A549 (cell line): ENCODE measurements around the gene CDK5RAP2. TPM values are rescaled to one million over a fixed set of nuclear protein-coding genes. Genes with fewer than 3 reads are reported as not detected.
A peak's percentile ranks its signal among the peaks of the same experiment; 100 is the strongest.

Experiments
- ATAC-seq, 2 experiments: fragments of 200-7000 bp in 1 of 2; fragments of >200 bp in 1 of 2; cut with Nextera tagmentation in 1 of 2; cut with Tn5 transposase in 1 of 2; 3 replicates each; pipeline versions ENCODE4 v1.8.0 to v1.9.1; 2018 to 2020; ENCODE audit warnings: mild to moderate bottlenecking in 1 of 2, moderate library complexity in 1 of 2
- CTCF ChIA-PET: fragments of 300-600 bp; sonication (Branson Sonifier 250); formaldehyde crosslinking; extraction: SDS; loops from one replicate; lab custom pipeline; 2021; ENCODE audit warnings: antibody characterized with exemption, inconsistent platforms; lab: Yijun Ruan, JAX
- POLR2A ChIA-PET: fragments of 350-600 bp; formaldehyde crosslinking; extraction: SDS; loops from one replicate; lab custom pipeline; 2021; ENCODE audit warnings: antibody characterized with exemption, inconsistent platforms; lab: Yijun Ruan, JAX
- DNase-seq, 2 experiments: peaks; one replicate each; pipeline versions ENCODE4 v3.0.0 to v3.0.0-alpha.2; 2011 to 2016; ENCODE audit warnings: low read depth in 1 of 2, low spot score in 1 of 2
- FAIRE-seq: peaks from 2 replicates; lab custom pipeline; 2011; peaks lifted over from hg19 to GRCh38; lab: Jason Lieb, UNC
- H3K27ac ChIP-seq, 2 experiments: fragments of >200 bp; sonication (Bioruptor Twin); formaldehyde crosslinking; 3 replicates each; pipeline ENCODE4 v1.5.1; 2016 to 2017
- H3K4me1 ChIP-seq: fragments of >200 bp; sonication (Bioruptor Twin); formaldehyde crosslinking; 3 replicates; pipeline ENCODE4 v1.6.1; 2016
- H3K4me2 ChIP-seq: fragments of >200 bp; sonication (Bioruptor Twin); formaldehyde crosslinking; 3 replicates; pipeline ENCODE4 v1.6.1; 2016
- H3K4me3 ChIP-seq: fragments of >200 bp; sonication (Bioruptor Twin); formaldehyde crosslinking; 3 replicates; pipeline ENCODE4 v1.5.1; 2016
- H3K9me3 ChIP-seq: fragments of >200 bp; sonication (Bioruptor Twin); formaldehyde crosslinking; 3 replicates; pipeline ENCODE4 v1.6.1; 2016
- BHLHE40 ChIP-seq: IDR thresholded peaks from 2 replicates; pipeline ENCODE4 v1.6.1; 2012; ENCODE audit warnings: low read depth, low read length, inconsistent platforms
- CBX2 ChIP-seq: fragments of 200-600 bp; sonication (generic); IDR thresholded peaks from 2 replicates; pipeline ENCODE4 v1.6.1; 2016; ENCODE audit warnings: low read depth, mild to moderate bottlenecking, borderline replicate concordance
- EHF ChIP-seq: fragments of 250-450 bp; sonication (Bioruptor Pico); IDR thresholded peaks from 2 replicates; pipeline ENCODE4 v1.5.0; 2020; ENCODE audit warnings: mild to moderate bottlenecking
- KDM5A ChIP-seq: fragments of 200-600 bp; sonication (generic); IDR thresholded peaks from 2 replicates; pipeline ENCODE4 v1.6.1; 2016; ENCODE audit warnings: antibody characterized with exemption, mild to moderate bottlenecking
- POLR2A ChIP-seq: IDR thresholded peaks from 2 replicates; pipeline ENCODE4 v1.6.1; 2012; ENCODE audit warnings: mild to moderate bottlenecking, low read length
- POLR2AphosphoS2 ChIP-seq: conservative IDR thresholded peaks from 2 replicates; pipeline ENCODE4 v1.6.1; 2012; ENCODE audit warnings: low read length, improper control_type of control experiment, inconsistent platforms
- RAD21 ChIP-seq, 2 experiments: fragments of >200 bp in 1 of 2; sonication (Bioruptor Twin) in 1 of 2; formaldehyde crosslinking in 1 of 2; IDR thresholded peaks in 1 of 2; conservative IDR thresholded peaks in 1 of 2; 2 replicates in 1 of 2; 3 replicates in 1 of 2; pipeline ENCODE4 v1.6.1; 2012 to 2018; ENCODE audit warnings: inconsistent platforms in 1 of 2
- RCOR1 ChIP-seq: fragments of 150-350 bp; IDR thresholded peaks from 2 replicates; pipeline ENCODE4 v1.6.1; 2014; ENCODE audit warnings: antibody characterized with exemption, low read length, low read depth
- REST ChIP-seq: fragments of 200-600 bp; sonication (generic); IDR thresholded peaks from 2 replicates; pipeline ENCODE4 v1.6.1; 2016; ENCODE audit warnings: antibody characterized with exemption, mild to moderate bottlenecking, moderate library complexity
- RFX5 ChIP-seq: fragments of 450-650 bp; IDR thresholded peaks from 2 replicates; pipeline ENCODE4 v1.7.1; 2014; ENCODE audit warnings: antibody characterized with exemption, mild to moderate bottlenecking, moderate library complexity
- SMC3 ChIP-seq: fragments of >200 bp; sonication (Bioruptor Twin); formaldehyde crosslinking; IDR thresholded peaks from 3 replicates; pipeline ENCODE4 v1.6.1; 2018; ENCODE audit warnings: inconsistent platforms
- SREBF2 ChIP-seq: fragments of 450-650 bp; IDR thresholded peaks from 2 replicates; pipeline ENCODE4 v1.6.1; 2014; ENCODE audit warnings: mild to moderate bottlenecking, moderate library complexity
- TP53 ChIP-seq: fragments of 250-450 bp; sonication (Bioruptor Pico); IDR thresholded peaks from 2 replicates; pipeline ENCODE4 v1.5.0; 2021; ENCODE audit warnings: mild to moderate bottlenecking, moderate library complexity
- ZC3H11A ChIP-seq: fragments of 450-650 bp; IDR thresholded peaks from 2 replicates; pipeline ENCODE4 v1.6.1; 2014; ENCODE audit warnings: antibody characterized with exemption, mild to moderate bottlenecking
- ZFP36 ChIP-seq: fragments of 450-650 bp; IDR thresholded peaks from 2 replicates; pipeline ENCODE4 v1.6.1; 2014; ENCODE audit warnings: borderline replicate concordance; ENCODE audit not compliant: partially characterized antibody
- ZNF302 ChIP-seq: fragments of 250-450 bp; sonication (Bioruptor Pico); IDR thresholded peaks from 2 replicates; pipeline ENCODE4 v1.9.0; 2021; ENCODE audit warnings: inconsistent platforms, mild to moderate bottlenecking, moderate library complexity
- WGBS: methylation state at CpG from one replicate; pipeline ENCODE4 v1.1.6; 2017; ENCODE audit errors: missing lambda C conversion rate; 5-methylcytosine and 5-hydroxymethylcytosine counted together
- polyA plus RNA-seq, 4 experiments: library from polyadenylated mRNA; depleted of rRNA in 3 of 4; stranded (reverse); fragments of >200 nt; fragmentation: RNase III in 1 of 4; extraction: RNeasy Plus Mini Kit Qiagen cat#74134 plus additional on column Dnase treatment in 1 of 4; gene quantifications; 2 replicates in 3 of 4; 3 replicates in 1 of 4; pipeline ENCODE4 v1.2.3, GENCODE V29; 2011 to 2017
- TF ChIP-seq, protein P1 (sequence below): fragments of >200 bp; sonication (Bioruptor Twin); formaldehyde crosslinking; IDR thresholded peaks from 3 replicates; pipeline ENCODE4 v1.5.1; 2016
- TF ChIP-seq, protein P2 (sequence below): fragments of 250-450 bp; sonication (Bioruptor Pico); IDR thresholded peaks from 2 replicates; pipeline ENCODE4 v1.5.0; 2020; ENCODE audit warnings: low read depth, mild to moderate bottlenecking, moderate library complexity

Gene CDK5RAP2
- polyA plus RNA-seq, 2 of the 4 experiments (the other 2 are of a cell fraction) = 29.1 to 44.6 TPM

DNA sequence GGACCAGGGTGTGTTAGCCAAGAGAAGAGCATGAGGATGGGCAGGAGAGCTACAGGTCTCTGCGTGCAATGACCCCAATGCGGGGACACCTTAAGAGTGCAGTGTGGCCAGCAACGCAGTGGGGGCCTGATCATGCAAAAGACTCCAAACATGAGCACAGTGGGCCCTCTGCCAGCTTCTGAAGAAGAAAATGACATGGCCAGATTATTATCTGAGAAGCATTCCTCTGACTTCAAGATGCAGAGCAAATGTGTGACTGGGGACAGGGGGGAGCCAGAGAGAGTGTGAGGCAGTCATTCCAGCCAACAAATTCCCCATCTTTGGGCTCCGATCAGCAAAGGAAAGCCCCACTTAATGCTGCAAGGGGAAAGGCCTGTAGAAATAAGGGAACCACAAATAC, 229.4 kb downstream of the CDK5RAP2 start:
- ATAC-seq = no peak
- Histone ChIP-seq H3K4me2 (no peak overlapping the region), H3K4me3 (no peak overlapping the region), H3K4me1 (no peaks in the 10 kb centered on the region), H3K9me3 (no peaks in the 10 kb centered on the region)
- WGBS = 62% methylated on average over 4 of the region's 4 CpGs
- CTCF ChIA-PET = interaction anchor here (1.4 to 2.7 kb wide), 4 partner anchors 13 to 978 kb away, joined by 3 to 8 read pairs (median 6); no protein-coding TSS in a partner anchor
- POLR2A ChIA-PET = no interaction called here
- no peak for FAIRE-seq
- no peak for DNase-seq
- TF ChIP-seq ZNF302 (CRISPR knock-in tag) = no peak
- no peak for TF ChIP-seq RFX5
- no peak for TF ChIP-seq EHF (CRISPR knock-in tag)
- TF ChIP-seq RCOR1 = no peak
- no peak for TF ChIP-seq TP53 (CRISPR knock-in tag)
- no peak for TF ChIP-seq KDM5A
- TF ChIP-seq, all 56 proteins: peak for 0
- H3K27ac ChIP-seq = peak overlapping the region in 1 of 2 experiments; percentile 9; a peak in 1 of 6 replicates

GRCh38 chr9:120348951-120349429, 231.0 kb downstream of the CDK5RAP2 start:
- Histone ChIP-seq H3K4me3 (no peak overlapping the region), H3K27ac (peak overlapping the region in 1 of 2 experiments; percentile 60; a peak in 3 of 6 replicates), H3K4me2 (peak overlapping the region; percentile 36; the same call in 2 of the 3 replicates), H3K9me3 (no peaks in the 10 kb centered on the region), H3K4me1 (peaks cover 7% of the 10 kb centered on the region)
- no peak for TF ChIP-seq ZFP36
- no peak for TF ChIP-seq REST
- TF ChIP-seq, protein P1, sequence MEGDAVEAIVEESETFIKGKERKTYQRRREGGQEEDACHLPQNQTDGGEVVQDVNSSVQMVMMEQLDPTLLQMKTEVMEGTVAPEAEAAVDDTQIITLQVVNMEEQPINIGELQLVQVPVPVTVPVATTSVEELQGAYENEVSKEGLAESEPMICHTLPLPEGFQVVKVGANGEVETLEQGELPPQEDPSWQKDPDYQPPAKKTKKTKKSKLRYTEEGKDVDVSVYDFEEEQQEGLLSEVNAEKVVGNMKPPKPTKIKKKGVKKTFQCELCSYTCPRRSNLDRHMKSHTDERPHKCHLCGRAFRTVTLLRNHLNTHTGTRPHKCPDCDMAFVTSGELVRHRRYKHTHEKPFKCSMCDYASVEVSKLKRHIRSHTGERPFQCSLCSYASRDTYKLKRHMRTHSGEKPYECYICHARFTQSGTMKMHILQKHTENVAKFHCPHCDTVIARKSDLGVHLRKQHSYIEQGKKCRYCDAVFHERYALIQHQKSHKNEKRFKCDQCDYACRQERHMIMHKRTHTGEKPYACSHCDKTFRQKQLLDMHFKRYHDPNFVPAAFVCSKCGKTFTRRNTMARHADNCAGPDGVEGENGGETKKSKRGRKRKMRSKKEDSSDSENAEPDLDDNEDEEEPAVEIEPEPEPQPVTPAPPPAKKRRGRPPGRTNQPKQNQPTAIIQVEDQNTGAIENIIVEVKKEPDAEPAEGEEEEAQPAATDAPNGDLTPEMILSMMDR = peak; percentile 75
- no peak for TF ChIP-seq POLR2AphosphoS2
- TF ChIP-seq RAD21 (conservative IDR thresholded peaks at IDR 0.05 in 1 of 2, IDR thresholded peaks at IDR 0.05 in 1 of 2) = peak; percentile 88 to 92
- TF ChIP-seq CBX2 = no peak
- TF ChIP-seq, protein P2, sequence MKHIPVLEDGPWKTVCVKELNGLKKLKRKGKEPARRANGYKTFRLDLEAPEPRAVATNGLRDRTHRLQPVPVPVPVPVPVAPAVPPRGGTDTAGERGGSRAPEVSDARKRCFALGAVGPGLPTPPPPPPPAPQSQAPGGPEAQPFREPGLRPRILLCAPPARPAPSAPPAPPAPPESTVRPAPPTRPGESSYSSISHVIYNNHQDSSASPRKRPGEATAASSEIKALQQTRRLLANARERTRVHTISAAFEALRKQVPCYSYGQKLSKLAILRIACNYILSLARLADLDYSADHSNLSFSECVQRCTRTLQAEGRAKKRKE (CRISPR knock-in tag) = no peak
- TF ChIP-seq ZC3H11A = no peak
- TF ChIP-seq POLR2A = no peak
- TF ChIP-seq SMC3 = peak; percentile 80
- TF ChIP-seq BHLHE40 = no peak
- TF ChIP-seq SREBF2 = no peak
- POLR2A ChIA-PET = no interaction called here
- CTCF ChIA-PET = interaction anchor here (0.6 to 4.9 kb wide), 25 partner anchors 9 to 976 kb away, joined by 3 to 26 read pairs (median 3); no protein-coding TSS in a partner anchor
- ATAC-seq = peak; percentile 77 to 93
- DNase-seq = peak; percentile 62 to 73
- WGBS = 33% methylated on average over 13 of the region's 16 CpGs
- no peak for FAIRE-seq
